K562 (cell line): ENCODE data around the gene MGAT5.

ENCODE experiments used
- BACH1 ChIP-seq: fragments of 200-800 bp; sonication (Bioruptor generic); IDR thresholded peaks from 2 replicates; pipeline ENCODE4 v1.6.1; 2016; ENCODE audit warnings: missing genetic modification characterization, missing compliant biosample characterization
- CHD1 ChIP-seq: fragments of 200-600 bp; sonication (generic); IDR thresholded peaks from one replicate; pipeline ENCODE4 v1.6.1; 2012; ENCODE audit warnings: mild to moderate bottlenecking, moderate library complexity, low read length, inconsistent platforms
- CTCF ChIP-seq, 3 experiments: IDR thresholded peaks in 2 of 3; conservative IDR thresholded peaks in 1 of 3; 2 replicates each; pipeline ENCODE4 v1.5.1; 2011 to 2012; ENCODE audit warnings: low read length in 3 of 3, mild to moderate bottlenecking in 3 of 3, control low read depth in 2 of 3, improper control_type of control experiment in 1 of 3, inconsistent platforms in 1 of 3, low read depth in 1 of 3, mixed read lengths in 1 of 3, moderate library complexity in 1 of 3; ENCODE audit not compliant: insufficient read depth in 2 of 3
- MLLT1 ChIP-seq, 2 experiments: fragments of 450-650 bp; IDR thresholded peaks; 2 replicates each; pipeline ENCODE4 v1.6.1; 2016
- MXI1 ChIP-seq: IDR thresholded peaks from 2 replicates; pipeline ENCODE4 v1.6.1; 2011; ENCODE audit warnings: low read depth, mild to moderate bottlenecking, improper control_type of control experiment, low read length
- NR2C2 ChIP-seq, 2 experiments: fragments of 200-800 bp in 1 of 2; sonication (Bioruptor generic) in 1 of 2; sonication (generic) in 1 of 2; formaldehyde crosslinking in 1 of 2; IDR thresholded peaks; 2 replicates each; pipeline versions ENCODE4 v1.6.1 to v1.8.0; 2016 to 2022; ENCODE audit warnings: mild to moderate bottlenecking in 1 of 2, missing compliant biosample characterization in 1 of 2, missing genetic modification characterization in 1 of 2, missing genetic modification reagents in 1 of 2
- SMARCB1 ChIP-seq: IDR thresholded peaks from 2 replicates; pipeline ENCODE4 v1.6.1; 2011; ENCODE audit warnings: improper control_type of control experiment, low read depth; ENCODE audit not compliant: insufficient read length
- TEAD4 ChIP-seq, 2 experiments: sonication (generic) in 1 of 2; formaldehyde crosslinking in 1 of 2; IDR thresholded peaks; 2 replicates each; pipeline versions ENCODE4 v1.6.1 to v1.8.0; 2012 to 2022; ENCODE audit warnings: borderline replicate concordance in 1 of 2, inconsistent platforms in 1 of 2, low read length in 1 of 2, mild to moderate bottlenecking in 1 of 2, missing genetic modification reagents in 1 of 2
- ZC3H11A ChIP-seq: IDR thresholded peaks from 2 replicates; pipeline ENCODE4 v1.6.1; 2012; ENCODE audit warnings: low read depth, low read length, improper control_type of control experiment

GRCh38 chr2:134385195-134385594 lies 131.3 kb downstream of the MGAT5 start:
- TF ChIP-seq CTCF (IDR thresholded peaks at IDR 0.05 in 2 of 3, conservative IDR thresholded peaks at IDR 0.05 in 1 of 3; ENCODE audit: insufficient read depth in 2 of 3, low read depth in 1 of 3, low read length in 3 of 3) (no peak), CHD1 (no peak), ZC3H11A (no peak), SMARCB1 (no peak), BACH1 (no peak), MXI1 (no peak), TEAD4 (IDR thresholded peaks at IDR 0.05; ENCODE audit: low read length) (no peak), TEAD4 (CRISPR knock-in tag; IDR thresholded peaks at IDR 0.05; ENCODE audit: borderline replicate concordance) (no peak), NR2C2 (CRISPR knock-in tag; IDR thresholded peaks at IDR 0.05) (no peak), NR2C2 (tag; IDR thresholded peaks at IDR 0.05) (no peak), MLLT1 (IDR thresholded peaks at IDR 0.05) (no peak)
